ENCODE results near the gene ARSI.

ARSI gene

DNA sequence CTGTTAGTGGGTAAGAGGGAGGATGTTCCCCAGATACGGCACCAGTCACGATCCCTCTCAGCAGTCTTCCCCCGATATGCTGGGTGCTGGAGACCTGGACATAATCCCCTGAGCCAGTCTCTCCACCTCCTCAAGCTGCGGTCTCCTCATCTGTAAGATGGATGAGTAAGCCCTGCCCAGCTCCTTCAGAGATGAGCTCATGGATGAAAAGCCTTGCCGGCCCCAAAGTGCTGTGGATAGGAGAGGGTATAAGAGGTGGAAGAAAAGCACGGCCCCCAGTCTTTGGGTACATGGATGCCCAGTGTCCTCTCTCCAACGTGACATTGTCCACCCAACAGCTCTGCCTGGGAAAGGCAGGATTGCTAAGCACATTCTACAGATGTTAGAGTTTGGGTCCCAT is 17.6 kb downstream of the ARSI start:
- Mint-ChIP-seq H3K4me3 (no peak overlapping the region), H3K9me3 (no peaks in the 10 kb centered on the region), H3K36me3 (ENCODE audit: low read depth) (no peaks in the 10 kb centered on the region), H3K4me1 (peaks cover 46% of the 10 kb centered on the region), H3K27me3 (ENCODE audit: low read depth, poor library complexity) (peaks cover 3% of the 10 kb centered on the region), H3K27ac (no peak overlapping the region)
- DNase-seq: no peak
- TF ChIP-seq, protein P1, sequence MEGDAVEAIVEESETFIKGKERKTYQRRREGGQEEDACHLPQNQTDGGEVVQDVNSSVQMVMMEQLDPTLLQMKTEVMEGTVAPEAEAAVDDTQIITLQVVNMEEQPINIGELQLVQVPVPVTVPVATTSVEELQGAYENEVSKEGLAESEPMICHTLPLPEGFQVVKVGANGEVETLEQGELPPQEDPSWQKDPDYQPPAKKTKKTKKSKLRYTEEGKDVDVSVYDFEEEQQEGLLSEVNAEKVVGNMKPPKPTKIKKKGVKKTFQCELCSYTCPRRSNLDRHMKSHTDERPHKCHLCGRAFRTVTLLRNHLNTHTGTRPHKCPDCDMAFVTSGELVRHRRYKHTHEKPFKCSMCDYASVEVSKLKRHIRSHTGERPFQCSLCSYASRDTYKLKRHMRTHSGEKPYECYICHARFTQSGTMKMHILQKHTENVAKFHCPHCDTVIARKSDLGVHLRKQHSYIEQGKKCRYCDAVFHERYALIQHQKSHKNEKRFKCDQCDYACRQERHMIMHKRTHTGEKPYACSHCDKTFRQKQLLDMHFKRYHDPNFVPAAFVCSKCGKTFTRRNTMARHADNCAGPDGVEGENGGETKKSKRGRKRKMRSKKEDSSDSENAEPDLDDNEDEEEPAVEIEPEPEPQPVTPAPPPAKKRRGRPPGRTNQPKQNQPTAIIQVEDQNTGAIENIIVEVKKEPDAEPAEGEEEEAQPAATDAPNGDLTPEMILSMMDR (IDR thresholded peaks at IDR 0.05): no peak

DNA sequence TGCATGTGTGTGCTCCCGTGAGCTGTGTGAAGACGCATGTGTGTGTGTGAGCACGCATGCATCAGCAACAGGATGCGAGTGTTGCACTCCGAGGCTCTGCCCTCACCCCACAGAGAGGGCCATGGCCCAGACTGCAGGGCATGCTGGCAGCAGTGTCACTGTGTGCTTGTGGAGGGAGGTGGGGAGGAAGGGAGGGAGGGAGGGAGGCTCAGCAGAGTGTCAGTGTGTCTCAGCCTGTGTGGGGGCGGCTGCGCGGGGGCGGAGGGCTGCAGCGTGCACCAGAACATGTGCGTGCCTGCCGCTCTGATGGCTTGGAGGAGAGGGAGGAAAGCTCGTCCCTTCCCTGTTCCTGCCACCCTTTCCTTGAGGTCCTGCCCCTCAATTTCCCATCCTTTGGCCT is 18.4 kb downstream of the ARSI start:
- H3K9me3 Mint-ChIP-seq: no peaks in the 10 kb centered on the region
- H3K36me3 Mint-ChIP-seq (ENCODE audit: low read depth): no peaks in the 10 kb centered on the region
- H3K4me3 Mint-ChIP-seq: no peak overlapping the region
- no peak overlapping the region for H3K27ac Mint-ChIP-seq
- peaks cover 53% of the 10 kb centered on the region for H3K4me1 Mint-ChIP-seq
- TF ChIP-seq, protein P1 (IDR thresholded peaks at IDR 0.05): no peak
- DNase-seq: peak; percentile 22
- H3K27me3 Mint-ChIP-seq (ENCODE audit: low read depth, poor library complexity): no peaks in the 10 kb centered on the region

DNA sequence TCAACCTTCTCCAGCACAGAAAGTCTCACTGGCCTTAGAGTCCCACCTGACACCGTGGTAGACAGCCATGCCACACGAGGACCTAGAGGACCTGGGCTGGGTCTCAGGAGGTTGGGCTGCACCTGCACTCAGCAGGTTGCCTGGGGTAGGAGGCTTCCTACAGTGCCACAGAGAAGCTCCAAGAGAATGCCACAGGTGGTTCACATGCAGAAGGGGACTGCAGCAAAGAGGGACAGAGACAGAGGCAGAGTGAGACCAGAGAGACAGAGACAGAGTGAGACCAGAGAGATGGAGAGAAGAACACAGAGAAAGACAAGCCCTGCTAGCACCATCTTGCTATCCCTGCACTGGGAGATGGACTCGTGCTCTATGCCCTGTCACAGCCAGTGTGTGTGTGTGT is 18.8 kb downstream of the ARSI start:
- Mint-ChIP-seq H3K36me3 (ENCODE audit: low read depth) (no peaks in the 10 kb centered on the region), H3K4me1 (peaks cover 57% of the 10 kb centered on the region), H3K27ac (no peak overlapping the region), H3K27me3 (ENCODE audit: low read depth, poor library complexity) (no peaks in the 10 kb centered on the region), H3K4me3 (no peak overlapping the region), H3K9me3 (no peaks in the 10 kb centered on the region)
- TF ChIP-seq, protein P1 (IDR thresholded peaks at IDR 0.05): no peak
- DNase-seq: no peak

DNA sequence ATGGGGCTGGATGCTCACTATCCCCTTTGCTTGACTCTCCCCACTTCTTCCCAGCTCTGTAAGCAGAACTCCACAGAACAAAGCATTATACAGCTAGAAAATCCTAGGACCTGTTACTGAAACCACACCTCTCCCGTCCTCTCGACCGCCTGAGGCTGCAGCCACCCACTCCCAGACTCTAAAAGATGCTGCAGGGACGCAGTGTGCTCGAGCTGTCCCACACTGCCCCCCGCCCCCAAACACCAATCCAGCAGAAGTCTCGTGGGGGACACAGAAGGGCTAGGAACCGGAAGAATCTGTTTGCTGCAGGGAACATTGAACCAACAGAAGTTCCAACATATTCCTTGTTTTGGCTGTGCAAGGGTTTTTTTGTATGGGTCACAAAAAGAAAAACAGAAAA is 20.7 kb downstream of the ARSI start:
- Mint-ChIP-seq H3K4me3 (no peak overlapping the region), H3K4me1 (peaks cover 71% of the 10 kb centered on the region), H3K27ac (no peak overlapping the region), H3K9me3 (no peaks in the 10 kb centered on the region), H3K27me3 (ENCODE audit: low read depth, poor library complexity) (no peaks in the 10 kb centered on the region), H3K36me3 (ENCODE audit: low read depth) (no peaks in the 10 kb centered on the region)
- DNase-seq: no peak
- TF ChIP-seq, protein P1 (IDR thresholded peaks at IDR 0.05): no peak

DNA sequence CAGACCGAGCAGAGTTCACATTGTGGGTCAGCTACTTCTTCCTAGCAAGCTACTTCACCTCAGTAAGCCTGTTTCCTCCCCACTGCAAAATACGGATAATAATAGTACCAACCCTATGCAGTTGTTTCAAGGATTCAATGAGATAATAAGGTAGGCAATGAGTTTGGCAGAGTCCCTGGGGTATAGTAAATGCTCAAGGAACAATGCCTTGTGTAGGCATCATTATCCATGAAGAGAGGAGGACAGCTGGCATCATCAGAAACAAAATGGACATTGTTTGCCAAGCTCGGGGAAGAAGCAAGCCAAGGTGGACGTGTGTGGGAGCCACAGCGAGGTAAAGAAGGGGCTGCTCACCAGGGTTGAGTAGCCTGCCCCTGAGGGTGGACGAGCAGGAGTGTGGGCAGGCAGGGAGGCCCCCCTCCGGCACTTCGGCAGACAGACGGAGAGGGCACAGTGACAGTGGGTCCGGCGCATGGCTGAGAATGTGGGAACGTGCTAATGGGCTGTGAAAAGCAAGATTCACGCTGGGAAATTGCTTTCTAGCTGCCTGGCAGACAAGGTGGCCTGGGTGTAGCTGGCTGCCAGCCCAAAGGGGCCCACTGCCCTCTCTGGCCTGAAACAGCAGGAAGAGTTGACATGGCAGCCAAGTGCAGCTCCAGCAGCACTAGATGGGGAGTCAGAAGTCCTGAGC is 23.2 kb downstream of the ARSI start:
- no peaks in the 10 kb centered on the region for H3K27me3 Mint-ChIP-seq (ENCODE audit: low read depth, poor library complexity)
- H3K27ac Mint-ChIP-seq: no peak overlapping the region
- TF ChIP-seq, protein P1 (IDR thresholded peaks at IDR 0.05): no peak
- H3K9me3 Mint-ChIP-seq: no peaks in the 10 kb centered on the region
- H3K36me3 Mint-ChIP-seq (ENCODE audit: low read depth): no peaks in the 10 kb centered on the region
- no peak overlapping the region for H3K4me3 Mint-ChIP-seq
- H3K4me1 Mint-ChIP-seq: peaks cover 67% of the 10 kb centered on the region
- no peak for DNase-seq

DNA sequence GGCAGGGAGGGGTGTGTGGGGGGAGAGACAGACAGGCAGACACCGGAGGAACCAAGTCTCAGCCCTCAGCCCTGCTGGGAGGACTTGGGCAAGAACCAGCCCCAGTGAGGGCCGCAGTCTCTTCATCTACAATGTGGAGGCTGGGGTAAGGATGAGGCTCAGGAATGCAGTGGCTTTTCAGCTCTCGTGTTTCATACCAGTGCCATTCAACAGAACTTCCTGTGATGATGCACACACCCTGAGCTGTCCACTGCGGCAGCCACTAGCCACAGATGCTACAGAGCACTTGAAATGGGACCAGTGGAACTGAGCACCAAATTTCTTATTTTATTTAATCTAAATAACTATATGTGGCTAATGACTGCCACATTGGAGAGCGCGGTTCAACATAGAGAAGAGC is 23.8 kb downstream of the ARSI start:
- no peak overlapping the region for H3K27ac Mint-ChIP-seq
- peaks cover 62% of the 10 kb centered on the region for H3K4me1 Mint-ChIP-seq
- DNase-seq: no peak
- no peaks in the 10 kb centered on the region for H3K36me3 Mint-ChIP-seq (ENCODE audit: low read depth)
- TF ChIP-seq, protein P1 (IDR thresholded peaks at IDR 0.05): no peak
- H3K4me3 Mint-ChIP-seq: no peak overlapping the region
- no peaks in the 10 kb centered on the region for H3K9me3 Mint-ChIP-seq
- H3K27me3 Mint-ChIP-seq (ENCODE audit: low read depth, poor library complexity): no peaks in the 10 kb centered on the region

Measured in nephron progenitor cell (in vitro differentiated cells).